ENCODE results near the gene PDLIM4.

PDLIM4 gene

DNA sequence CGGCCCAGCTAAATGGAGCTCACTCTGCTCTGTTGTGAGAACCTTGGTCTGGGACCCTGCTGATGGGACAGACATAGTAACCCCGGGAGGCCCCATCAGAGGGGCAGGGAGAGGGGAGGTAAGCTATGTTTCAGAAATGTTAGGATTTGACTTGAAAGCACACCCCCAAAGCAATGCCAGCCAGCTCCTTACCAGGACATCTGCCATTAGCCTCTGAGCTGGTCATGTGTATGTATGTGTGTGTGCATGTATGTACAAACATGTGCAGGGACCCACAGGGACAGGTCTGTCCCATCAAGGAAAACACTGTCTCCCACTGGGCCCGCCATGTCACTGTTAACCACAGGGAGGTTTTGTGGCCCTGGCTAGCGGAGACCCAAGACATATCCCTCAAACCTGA is 51.2 kb downstream of the PDLIM4 start:
- no peak for DNase-seq (ENCODE audit: low read depth in 2 of 2)

DNA sequence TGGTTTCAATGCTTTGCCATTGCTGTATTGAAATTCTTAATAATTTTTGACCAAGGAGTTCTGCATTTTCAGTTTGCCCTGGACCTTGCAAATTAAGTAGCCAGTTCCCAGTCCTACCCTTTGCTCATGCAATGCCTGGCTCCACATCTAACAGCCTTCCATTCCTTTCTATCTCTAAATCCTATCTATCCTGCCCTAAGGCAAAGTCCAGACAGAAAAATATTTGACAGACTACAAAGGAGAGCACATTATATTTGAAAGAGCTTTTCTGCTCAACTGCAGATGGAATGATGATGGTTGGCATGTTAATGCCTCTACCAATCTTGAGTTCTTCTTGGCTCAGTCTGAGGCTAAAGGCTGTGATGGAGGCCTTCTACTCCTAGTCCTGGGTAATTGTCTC is 52.2 kb downstream of the PDLIM4 start:
- no peak for DNase-seq (ENCODE audit: low read depth in 2 of 2)

DNA sequence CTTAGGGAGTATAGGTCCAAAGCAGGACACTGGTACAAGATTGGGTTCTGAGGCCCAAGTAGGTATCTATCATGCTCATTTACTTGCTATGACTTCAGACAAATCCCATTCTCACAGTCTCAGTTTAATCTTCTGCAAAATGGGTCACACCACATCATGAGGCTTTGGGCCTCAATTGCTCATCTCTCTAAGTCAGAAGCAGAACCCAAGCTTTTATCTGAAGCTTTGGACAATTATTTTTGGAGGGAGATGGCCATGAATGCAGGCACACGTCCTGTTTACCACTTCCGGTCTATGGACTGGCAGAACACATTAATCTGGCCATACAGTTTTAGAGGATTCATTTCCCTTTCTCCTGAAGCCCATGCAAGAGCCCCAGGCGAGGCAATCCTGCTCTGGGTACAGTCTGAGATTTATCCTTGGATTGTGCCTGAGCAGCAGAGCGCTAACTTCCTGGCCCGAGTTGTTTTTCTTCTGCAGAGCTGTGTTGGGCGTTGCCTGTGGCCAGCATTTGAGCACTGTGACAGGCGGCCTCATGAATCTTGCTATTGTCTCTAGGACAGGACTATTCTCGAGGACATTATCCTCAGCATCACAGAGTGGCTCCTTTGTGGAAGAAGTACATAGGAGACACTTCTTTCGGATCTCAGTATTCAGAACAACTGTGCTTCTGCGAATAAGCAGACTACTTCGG is 52.8 kb downstream of the PDLIM4 start:
- DNase-seq (ENCODE audit: low read depth in 2 of 2) = no peak

DNA sequence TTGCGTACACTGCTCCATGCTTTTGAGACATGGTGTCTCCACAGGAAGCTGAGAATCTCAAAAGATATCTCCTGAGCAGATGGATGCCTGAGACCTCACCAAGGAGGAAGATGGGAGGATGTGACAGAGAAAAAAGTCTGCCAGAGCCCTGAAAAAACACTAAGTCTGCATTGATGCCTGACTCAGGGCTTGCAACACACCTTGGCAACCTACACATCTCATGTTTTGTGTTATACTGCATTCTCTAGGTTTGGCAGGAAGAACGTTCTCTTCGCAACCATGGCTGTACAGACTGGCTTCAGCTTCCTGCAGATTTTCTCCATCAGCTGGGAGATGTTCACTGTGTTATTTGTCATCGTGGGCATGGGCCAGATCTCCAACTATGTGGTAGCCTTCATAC is 55.9 kb downstream of the PDLIM4 start:
- no peak for DNase-seq (ENCODE audit: low read depth in 2 of 2)

DNA sequence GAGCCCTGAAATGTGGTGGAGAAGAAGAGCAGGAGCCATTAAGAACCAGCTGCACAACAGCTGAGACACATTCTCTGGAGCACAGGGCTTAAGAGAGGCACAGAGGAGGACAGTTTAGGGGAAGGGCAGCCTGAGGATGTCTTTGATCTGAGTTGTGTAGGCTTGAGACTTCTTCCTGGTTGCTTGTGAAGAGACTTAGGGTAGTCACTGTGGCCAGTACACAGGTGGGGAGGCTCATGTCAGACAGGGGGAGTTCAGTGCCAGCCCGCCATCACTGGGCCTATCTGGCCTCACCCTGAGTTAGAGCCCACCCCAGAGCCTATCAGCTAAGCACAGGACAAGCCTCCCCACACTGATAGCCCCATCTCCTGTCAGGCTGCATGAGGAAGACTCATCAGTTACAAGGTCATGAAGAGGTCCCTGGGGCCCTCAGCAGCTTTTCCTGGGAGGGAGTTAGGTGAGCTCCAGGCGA is 56.5 kb downstream of the PDLIM4 start:
- no peak for DNase-seq (ENCODE audit: low read depth in 2 of 2)

DNA sequence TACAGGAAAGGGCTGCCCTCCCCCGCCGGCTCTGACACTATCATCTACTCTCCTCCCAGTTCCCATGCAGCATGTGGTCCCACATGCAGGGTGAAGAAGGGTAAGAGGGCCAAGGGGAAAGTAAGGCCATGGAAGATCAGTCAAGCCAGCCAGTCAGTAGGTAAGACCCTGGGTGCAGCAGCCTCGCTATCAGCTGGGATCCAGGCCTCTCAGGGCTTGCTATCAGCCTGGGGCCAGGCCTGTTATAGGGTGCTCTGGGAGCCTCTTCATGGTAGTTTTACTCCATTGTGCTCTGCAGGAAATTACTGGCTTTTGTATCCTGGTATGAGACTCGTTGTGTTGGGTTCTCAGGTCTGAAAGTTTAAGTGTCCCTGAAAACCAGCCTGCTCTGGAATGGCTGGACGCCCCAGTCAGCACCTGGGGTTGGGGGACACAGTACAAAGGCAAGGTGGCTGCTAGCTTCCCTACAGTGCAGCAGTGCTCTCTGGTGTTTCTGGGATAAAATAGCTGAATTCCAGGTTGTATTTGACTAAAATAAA is 58.1 kb downstream of the PDLIM4 start:
- DNase-seq (ENCODE audit: low read depth in 2 of 2) = no peak

DNA sequence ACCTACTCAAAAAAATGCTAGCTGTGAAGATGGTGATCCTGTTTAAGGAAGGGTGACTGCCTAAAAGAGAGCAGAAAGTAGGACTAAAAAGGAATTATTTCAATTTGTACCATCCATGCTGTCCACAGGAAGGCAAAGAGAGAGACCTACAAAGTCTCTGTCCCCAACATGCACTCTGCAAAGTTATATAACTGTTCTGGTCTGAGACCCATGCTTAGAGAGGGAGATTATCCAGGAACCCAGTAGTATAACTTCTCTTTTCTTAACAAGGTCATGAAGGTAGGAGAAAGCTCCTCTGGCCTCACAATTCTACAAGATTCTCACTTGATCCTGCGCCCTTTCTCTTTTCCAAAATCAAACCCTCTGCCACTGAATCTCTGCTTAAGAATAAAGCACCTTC is 62.5 kb downstream of the PDLIM4 start:
- DNase-seq (ENCODE audit: low read depth in 2 of 2) = no peak

DNA sequence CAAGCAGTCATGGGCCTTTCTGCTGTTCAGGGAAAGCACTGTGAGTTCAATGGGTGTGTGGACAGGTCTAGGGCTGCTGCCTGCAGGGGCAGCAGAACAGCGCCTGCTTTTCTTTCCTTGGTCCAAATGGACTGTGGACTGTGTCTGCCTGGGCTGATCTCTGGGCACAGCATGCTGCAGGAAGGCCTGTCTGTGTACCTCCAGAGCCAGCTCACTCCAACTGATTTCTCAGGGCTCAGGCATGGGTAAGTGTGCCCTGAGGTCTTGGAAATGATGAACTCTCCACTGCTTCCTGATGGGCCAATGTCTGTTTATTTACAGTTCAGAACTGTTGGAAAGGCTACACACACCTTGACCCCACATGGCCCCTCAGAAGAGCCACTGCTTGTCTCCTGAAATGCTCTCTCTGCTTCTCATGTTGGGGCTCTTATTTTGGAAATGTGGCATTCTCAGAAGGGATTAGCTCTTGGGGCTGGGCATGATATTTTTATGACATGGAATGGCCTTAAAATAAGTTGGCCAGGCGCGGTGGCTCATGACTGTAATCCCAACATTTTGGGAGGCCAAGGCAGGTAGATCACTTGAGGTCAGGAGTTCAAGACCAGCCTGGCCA is 63.7 kb downstream of the PDLIM4 start:
- no peak for DNase-seq (ENCODE audit: low read depth in 2 of 2)

DNA sequence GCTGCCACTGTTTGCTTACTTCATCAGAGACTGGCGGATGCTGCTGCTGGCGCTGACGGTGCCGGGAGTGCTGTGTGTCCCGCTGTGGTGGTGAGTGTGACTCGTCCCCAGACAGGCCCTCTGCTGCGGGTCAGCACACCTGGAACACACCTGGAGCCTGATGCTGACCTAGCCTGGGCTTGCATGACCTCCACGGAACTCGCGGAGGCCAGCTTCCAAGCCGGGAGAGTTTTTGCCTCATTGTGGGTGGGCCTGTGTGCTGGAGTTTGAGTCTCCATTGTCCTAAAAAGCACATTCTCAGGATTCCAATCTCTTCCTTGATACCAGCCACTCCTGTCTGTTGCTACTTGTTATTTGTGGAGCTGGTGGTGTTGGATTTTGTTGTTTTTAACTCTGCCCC is 64.8 kb downstream of the PDLIM4 start:
- DNase-seq (ENCODE audit: low read depth in 2 of 2) = no peak

Measured in stimulated activated CD8-positive, alpha-beta memory T cell treated with anti-CD3 and anti-CD28 coated beads, Interleukin-7, amount 100 ng/mL, for 1 hour (primary cell).